Heart left ventricle (tissue), 16 donors: ENCODE data around the gene COPE. TPM values are rescaled to one million over a fixed set of nuclear protein-coding genes. Genes with fewer than 3 reads are reported as not detected.

Source experiments
- ATAC-seq, 4 donors: fragments of 200-7000 bp; cut with Tn5 transposase; one replicate each; pipeline ENCODE4 v1.9.1; 2020 to 2022; ENCODE audit warnings: moderate library complexity in 4 of 4, mild to moderate bottlenecking in 3 of 4, moderate number of reproducible peaks in 1 of 4
- DNase-seq, 5 donors: peaks; one replicate each; pipeline ENCODE4 v3.0.0-alpha.2; 2020
- H3K27ac ChIP-seq, 12 donors: fragments of 200-600 bp; sonication (generic) in 4 of 12; one replicate each; pipeline versions ENCODE4 v1.5.0 to v1.8.0; 2016 to 2022; ENCODE audit warnings: mild to moderate bottlenecking in 2 of 12
- H3K27me3 ChIP-seq, 9 donors: fragments of 200-600 bp; sonication (generic) in 2 of 9; one replicate each; pipeline versions ENCODE4 v1.5.1 to v1.8.0; 2016 to 2022; ENCODE audit warnings: mild to moderate bottlenecking in 3 of 9
- H3K36me3 ChIP-seq, 9 donors: fragments of 200-600 bp; sonication (generic) in 2 of 9; one replicate each; pipeline versions ENCODE4 v1.5.0 to v1.8.0; 2018 to 2022; ENCODE audit warnings: mild to moderate bottlenecking in 2 of 9
- H3K4me1 ChIP-seq, 12 donors: fragments of 200-600 bp; sonication (generic) in 4 of 12; one replicate each; pipeline versions ENCODE4 v1.5.0 to v1.8.0; 2016 to 2022; ENCODE audit warnings: mild to moderate bottlenecking in 3 of 12
- H3K4me3 ChIP-seq, 12 donors: fragments of 200-600 bp; sonication (generic) in 4 of 12; one replicate each; pipeline versions ENCODE4 v1.5.0 to v1.8.0; 2017 to 2022; ENCODE audit warnings: mild to moderate bottlenecking in 9 of 12, moderate library complexity in 4 of 12
- H3K9me3 ChIP-seq, 12 donors: fragments of 200-600 bp; sonication (generic) in 4 of 12; one replicate each; pipeline versions ENCODE4 v1.5.0 to v1.8.0; 2016 to 2022; ENCODE audit warnings: mild to moderate bottlenecking in 1 of 12
- POLR2A ChIP-seq, 2 donors: fragments of 450-650 bp; IDR thresholded peaks; one replicate each; pipeline ENCODE4 v1.6.1; 2017; ENCODE audit warnings: antibody characterized with exemption in 2 of 2, mild to moderate bottlenecking in 2 of 2, moderate library complexity in 2 of 2
- WGBS, 4 donors: extraction: QIAGEN DNeasy Blood & Tissue Kit in 2 of 4; methylation state at CpG; one replicate each; pipeline versions ENCODE4 v1.1.5 to v1.1.7; 2013 to 2018; 5-methylcytosine and 5-hydroxymethylcytosine counted together
- intact Hi-C, 10 donors: fragments of 100-400 bp; cut with DNase I; formaldehyde crosslinking; loops; one replicate each; pipeline versions ENCODE4 v1.11.1 to v1.14.2; 2022
- polyA plus RNA-seq, 2 donors: library from polyadenylated mRNA; stranded (reverse); fragments of 200-250 nt; gene quantifications; one replicate each; pipeline ENCODE4 v1.2.3, GENCODE V29; 2013
- total RNA-seq, 9 donors: library from RNA; depleted of rRNA in 2 of 9; stranded (reverse); fragments of >200 nt in 2 of 9; fragmentation: NEBNext Ultra II Directional in 3 of 9; extraction: Animal tissue kit (Norgen Biotek cat#: 25700) in 3 of 9; gene quantifications; one replicate each; pipeline versions ENCODE4 v1.1.0 to v1.2.4, GENCODE V29; 2016 to 2023
- TF ChIP-seq, protein P1 (sequence below), 12 donors: fragments of 200-600 bp; sonication (generic) in 4 of 12; IDR thresholded peaks; one replicate each; pipeline versions ENCODE4 v1.5.0 to v1.8.0; 2018 to 2022; ENCODE audit warnings: antibody characterized with exemption in 12 of 12, mild to moderate bottlenecking in 5 of 12
- donor health status: ischemic (EF 13 %, LVEDD 7.1; RV severe dilation, severe dysfunction).
- donor health status: healthy with polysubstance abuse.
- donor health status: DM: no; HTN: yes; CAD: no.
- donor health status: DM: no; HTN: no; CAD: no.
- donor health status: ischemic (EF 25% LVEDD 6.9; RV normal size, moderate dysfunction).
- donor health status: ischemic (EF 25% LVEDD 5.7; RV mildly dilated, moderate dysfunction).
- donor health status: healthy.
- donor health status: DM: yes; HTN: yes; CAD: no.
- donor health status: ischemic (EF 35%, LVEDD 5.7; RV mildly dilated, moderate dysfunction).
- donor health status: nonischemic (EF 11% LVEDD 7.7; RV severe dilation, severe dysfunction).
- donor health status: DM: yes; HTN: yes; CAD: no.
- donor health status: PGD.
- donor health status: ischemic (EF 29% LVEDD 5.4; RV normal size, mild dysfunction).
- donor health status: nonischemic (EF 23%, LVEDD 6.1; RV moderate dilation, normal function).

COPE gene
- total and polyA plus RNA-seq, 11 donors = 94.0 to 241 (median 147) TPM

DNA sequence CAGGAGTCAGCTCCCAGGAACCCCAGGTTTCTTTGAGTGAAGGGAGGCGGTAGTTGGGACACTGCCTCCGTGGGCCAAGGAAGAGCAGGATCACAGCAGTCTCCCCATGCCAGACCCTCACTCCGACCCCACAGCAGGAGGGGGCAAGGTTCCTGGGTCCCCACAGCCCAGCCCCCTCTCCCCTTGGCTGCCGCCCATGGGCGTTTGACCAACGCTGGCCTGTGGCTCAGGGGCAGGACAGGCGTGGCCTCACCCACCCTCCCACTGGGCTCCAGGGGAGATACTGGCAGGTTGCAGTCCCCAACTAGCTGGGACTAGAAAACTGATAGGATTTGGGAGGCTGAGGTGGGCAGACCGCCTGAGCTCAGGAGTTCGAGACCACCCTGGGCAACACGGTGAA lies 9.2 kb downstream of the COPE start:
- Histone ChIP-seq H3K9me3 (no peaks in the 10 kb centered on the region), H3K36me3 (peaks cover 0 to 92% (median 38%) of the 10 kb centered on the region in 9 donors), H3K27ac (no peak overlapping the region), H3K4me3 (no peak overlapping the region), H3K4me1 (peaks cover 0 to 2% (median 0%) of the 10 kb centered on the region in 12 donors), H3K27me3 (no peaks in the 10 kb centered on the region)
- 88 to 91% (median 89%) methylated on average over 9 to 10 of the region's 10 CpGs for WGBS, 4 donors
- intact Hi-C loops = no loop called here
- ATAC-seq (no peak), DNase-seq (no peak)
- TF ChIP-seq, protein P1, sequence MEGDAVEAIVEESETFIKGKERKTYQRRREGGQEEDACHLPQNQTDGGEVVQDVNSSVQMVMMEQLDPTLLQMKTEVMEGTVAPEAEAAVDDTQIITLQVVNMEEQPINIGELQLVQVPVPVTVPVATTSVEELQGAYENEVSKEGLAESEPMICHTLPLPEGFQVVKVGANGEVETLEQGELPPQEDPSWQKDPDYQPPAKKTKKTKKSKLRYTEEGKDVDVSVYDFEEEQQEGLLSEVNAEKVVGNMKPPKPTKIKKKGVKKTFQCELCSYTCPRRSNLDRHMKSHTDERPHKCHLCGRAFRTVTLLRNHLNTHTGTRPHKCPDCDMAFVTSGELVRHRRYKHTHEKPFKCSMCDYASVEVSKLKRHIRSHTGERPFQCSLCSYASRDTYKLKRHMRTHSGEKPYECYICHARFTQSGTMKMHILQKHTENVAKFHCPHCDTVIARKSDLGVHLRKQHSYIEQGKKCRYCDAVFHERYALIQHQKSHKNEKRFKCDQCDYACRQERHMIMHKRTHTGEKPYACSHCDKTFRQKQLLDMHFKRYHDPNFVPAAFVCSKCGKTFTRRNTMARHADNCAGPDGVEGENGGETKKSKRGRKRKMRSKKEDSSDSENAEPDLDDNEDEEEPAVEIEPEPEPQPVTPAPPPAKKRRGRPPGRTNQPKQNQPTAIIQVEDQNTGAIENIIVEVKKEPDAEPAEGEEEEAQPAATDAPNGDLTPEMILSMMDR (IDR thresholded peaks at IDR 0.05) = no peak
- TF ChIP-seq POLR2A (IDR thresholded peaks at IDR 0.05) = no peak

DNA sequence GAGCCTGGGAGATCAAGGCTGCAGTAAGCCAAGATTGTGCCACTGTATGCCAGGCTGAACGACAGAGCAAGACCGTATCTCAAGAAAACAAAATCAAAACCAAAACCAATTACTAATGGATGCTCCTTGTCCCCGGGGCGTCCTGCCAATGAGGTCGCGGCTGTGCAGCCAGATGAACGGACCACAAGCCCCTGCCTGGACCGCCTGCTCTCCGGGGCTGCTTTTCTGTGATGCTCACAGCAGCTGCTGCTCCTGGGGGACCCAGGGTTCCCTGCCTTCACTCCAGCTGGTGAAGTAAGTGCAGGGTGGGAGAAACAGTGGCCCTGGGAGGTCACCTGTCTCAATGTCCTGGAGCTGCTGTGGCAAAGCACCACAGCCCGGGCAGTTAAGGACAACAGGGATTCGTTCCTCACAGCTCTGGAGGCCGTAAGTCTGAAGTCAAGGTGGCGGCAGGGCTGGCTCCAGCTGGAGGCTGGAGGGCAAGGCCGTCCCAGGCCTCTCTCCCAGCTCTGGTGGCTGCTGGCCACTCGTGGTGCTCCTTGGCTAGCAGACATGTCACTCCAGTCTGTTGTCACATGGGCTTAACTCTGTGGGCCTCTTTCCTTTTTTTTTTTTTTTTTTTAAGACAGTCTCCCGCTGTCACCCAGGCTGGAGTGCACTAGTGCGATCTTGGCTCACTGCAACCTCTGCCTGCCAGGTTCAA lies 10.1 kb downstream of the COPE start:
- no peak overlapping the region for H3K27ac ChIP-seq
- DNase-seq (no peak), ATAC-seq (no peak)
- no peaks in the 10 kb centered on the region for H3K27me3 ChIP-seq
- H3K9me3 ChIP-seq = no peaks in the 10 kb centered on the region
- peaks cover 0 to 92% (median 42%) of the 10 kb centered on the region in 9 donors for H3K36me3 ChIP-seq
- no peak for TF ChIP-seq POLR2A (IDR thresholded peaks at IDR 0.05)
- TF ChIP-seq, protein P1 (IDR thresholded peaks at IDR 0.05) = no peak
- 88 to 90% (median 89%) methylated on average over 13 to 17 of the region's 17 CpGs for WGBS, 4 donors
- intact Hi-C loops = no loop called here
- no peaks in the 10 kb centered on the region for H3K4me1 ChIP-seq
- no peak overlapping the region for H3K4me3 ChIP-seq

DNA sequence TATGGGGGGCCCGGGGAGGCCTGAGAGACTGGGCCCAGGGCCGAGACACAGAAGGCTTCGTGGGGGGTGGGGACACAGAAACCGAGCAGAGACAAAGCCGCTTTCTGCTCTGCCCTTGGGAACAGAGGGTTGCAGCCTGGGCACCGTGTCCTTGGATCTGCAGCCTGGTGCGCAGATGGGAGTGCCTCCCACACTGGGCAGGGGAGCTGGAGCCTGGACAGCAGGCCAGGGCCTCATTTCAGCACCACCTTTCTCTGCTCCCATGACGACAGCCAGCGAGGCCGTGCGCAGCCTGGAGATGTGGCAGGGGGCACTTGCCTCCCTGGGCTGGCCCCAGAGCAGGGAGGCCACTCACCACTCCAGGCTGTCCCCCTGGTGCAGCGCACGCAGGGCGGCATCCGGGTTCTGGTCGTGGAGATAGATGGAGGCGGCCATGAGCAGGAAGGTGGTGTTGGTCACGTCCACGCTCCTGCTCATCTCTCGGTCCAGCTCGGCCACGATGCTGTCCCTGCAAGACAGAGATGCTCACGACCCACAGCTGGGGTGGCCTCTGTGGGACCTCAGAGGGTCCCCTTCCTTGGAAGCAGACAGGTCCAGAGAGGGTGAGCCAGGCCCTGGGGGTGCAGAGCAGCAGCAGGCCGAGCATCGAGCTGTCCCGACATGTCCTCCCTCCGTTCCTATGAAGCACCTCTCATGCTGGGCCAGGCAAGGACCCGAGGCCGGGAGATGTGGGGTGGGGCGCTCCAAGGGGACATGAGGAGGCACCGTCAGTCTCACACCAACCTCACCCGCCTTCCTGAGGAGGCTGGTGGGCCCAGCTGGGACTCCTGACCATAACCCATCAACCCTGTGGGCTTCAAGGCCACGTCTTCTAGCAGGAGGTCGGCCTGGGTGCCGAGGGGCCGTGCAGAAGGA lies 12.3 kb downstream of the COPE start:
- ATAC-seq = no peak
- intact Hi-C loops = no loop called here
- WGBS, 4 donors = 90 to 94% (median 93%) methylated on average over 20 to 36 of the region's 36 CpGs

More for the DNA sequence above, 12.3 kb downstream of the COPE start:
- no peaks in the 10 kb centered on the region for H3K27me3 ChIP-seq
- peaks cover 0 to 85% (median 36%) of the 10 kb centered on the region in 9 donors for H3K36me3 ChIP-seq
- no peak for DNase-seq
- H3K4me1 ChIP-seq = no peaks in the 10 kb centered on the region
- H3K4me3 ChIP-seq = no peak overlapping the region
- TF ChIP-seq, protein P1 (IDR thresholded peaks at IDR 0.05) = no peak
- no peak for TF ChIP-seq POLR2A (IDR thresholded peaks at IDR 0.05)
- no peak overlapping the region for H3K27ac ChIP-seq
- H3K9me3 ChIP-seq = no peaks in the 10 kb centered on the region
